C4-2B (cell line): ENCODE data around the gene MS4A4E.

Experiments used
- ZFX ChIP-seq: fragments of 450-650 bp; IDR thresholded peaks from 2 replicates; pipeline ENCODE4 v1.6.1; 2017
- TF ChIP-seq, protein P1 (sequence below): fragments of 450-650 bp; conservative IDR thresholded peaks from 2 replicates; pipeline ENCODE4 v1.5.1; 2017; ENCODE audit warnings: mild to moderate bottlenecking

DNA sequence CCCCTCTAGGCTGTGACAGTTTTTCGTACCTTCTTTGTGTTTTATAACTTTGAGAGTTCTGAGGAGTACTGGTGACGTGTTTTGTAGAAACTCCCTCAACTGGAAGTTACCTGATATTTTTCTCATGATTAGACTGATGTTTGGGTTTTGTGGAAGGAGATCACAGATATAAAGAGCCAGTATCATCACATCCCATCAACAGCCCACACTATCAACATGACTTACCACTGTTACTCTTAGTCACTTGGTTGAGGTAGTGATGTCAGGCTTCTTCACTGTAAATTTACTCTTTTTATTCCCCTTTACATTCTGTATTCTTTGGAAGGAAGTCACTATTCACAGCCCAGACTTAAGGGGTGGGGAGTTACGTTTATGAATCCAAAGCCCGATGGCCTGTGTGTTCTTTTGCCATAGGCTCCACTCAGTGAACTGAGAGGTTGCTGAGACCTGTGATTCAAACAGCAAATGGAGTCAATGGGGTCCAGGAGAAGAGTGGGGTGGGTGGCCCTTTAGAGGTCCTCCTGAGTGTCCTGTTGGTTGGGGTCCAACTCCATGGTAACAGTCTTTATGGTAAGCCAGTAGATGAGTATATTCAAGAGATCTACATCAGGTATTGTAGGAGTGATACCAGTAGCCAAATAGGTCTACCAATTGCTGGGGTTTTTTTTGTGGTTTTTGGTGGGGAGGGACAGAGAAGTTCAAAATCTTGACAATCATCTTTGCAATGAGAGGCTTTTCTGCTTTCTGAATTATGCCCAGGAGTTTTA, 15.2 kb upstream of the MS4A4E start:
- TF ChIP-seq, protein P1, sequence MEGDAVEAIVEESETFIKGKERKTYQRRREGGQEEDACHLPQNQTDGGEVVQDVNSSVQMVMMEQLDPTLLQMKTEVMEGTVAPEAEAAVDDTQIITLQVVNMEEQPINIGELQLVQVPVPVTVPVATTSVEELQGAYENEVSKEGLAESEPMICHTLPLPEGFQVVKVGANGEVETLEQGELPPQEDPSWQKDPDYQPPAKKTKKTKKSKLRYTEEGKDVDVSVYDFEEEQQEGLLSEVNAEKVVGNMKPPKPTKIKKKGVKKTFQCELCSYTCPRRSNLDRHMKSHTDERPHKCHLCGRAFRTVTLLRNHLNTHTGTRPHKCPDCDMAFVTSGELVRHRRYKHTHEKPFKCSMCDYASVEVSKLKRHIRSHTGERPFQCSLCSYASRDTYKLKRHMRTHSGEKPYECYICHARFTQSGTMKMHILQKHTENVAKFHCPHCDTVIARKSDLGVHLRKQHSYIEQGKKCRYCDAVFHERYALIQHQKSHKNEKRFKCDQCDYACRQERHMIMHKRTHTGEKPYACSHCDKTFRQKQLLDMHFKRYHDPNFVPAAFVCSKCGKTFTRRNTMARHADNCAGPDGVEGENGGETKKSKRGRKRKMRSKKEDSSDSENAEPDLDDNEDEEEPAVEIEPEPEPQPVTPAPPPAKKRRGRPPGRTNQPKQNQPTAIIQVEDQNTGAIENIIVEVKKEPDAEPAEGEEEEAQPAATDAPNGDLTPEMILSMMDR = no peak
- no peak for TF ChIP-seq ZFX
